Measurements from ENCODE around the gene RCAN2.

DNA sequence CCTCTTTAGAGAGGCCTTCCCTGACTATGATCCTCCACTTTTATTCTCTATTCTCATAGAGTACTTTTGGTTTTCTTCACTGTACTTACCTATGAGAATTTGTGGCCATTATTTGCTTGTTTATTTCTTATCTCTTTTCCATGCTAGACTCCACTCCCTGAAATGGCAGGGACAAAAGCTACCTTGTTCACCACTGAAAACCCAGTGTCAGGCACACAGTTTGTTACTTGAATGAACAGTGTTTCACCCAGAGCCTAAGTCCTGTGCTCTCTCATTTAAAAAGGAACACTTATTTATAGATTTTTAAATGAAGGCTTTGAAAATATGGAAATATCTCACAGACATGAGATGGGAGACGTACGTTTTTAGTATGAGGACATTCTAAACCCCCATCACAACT lies 272.8 kb downstream of the RCAN2 start:
- TF ChIP-seq POLR2A (IDR thresholded peaks at IDR 0.05), result no peak
- TF ChIP-seq, protein P1, sequence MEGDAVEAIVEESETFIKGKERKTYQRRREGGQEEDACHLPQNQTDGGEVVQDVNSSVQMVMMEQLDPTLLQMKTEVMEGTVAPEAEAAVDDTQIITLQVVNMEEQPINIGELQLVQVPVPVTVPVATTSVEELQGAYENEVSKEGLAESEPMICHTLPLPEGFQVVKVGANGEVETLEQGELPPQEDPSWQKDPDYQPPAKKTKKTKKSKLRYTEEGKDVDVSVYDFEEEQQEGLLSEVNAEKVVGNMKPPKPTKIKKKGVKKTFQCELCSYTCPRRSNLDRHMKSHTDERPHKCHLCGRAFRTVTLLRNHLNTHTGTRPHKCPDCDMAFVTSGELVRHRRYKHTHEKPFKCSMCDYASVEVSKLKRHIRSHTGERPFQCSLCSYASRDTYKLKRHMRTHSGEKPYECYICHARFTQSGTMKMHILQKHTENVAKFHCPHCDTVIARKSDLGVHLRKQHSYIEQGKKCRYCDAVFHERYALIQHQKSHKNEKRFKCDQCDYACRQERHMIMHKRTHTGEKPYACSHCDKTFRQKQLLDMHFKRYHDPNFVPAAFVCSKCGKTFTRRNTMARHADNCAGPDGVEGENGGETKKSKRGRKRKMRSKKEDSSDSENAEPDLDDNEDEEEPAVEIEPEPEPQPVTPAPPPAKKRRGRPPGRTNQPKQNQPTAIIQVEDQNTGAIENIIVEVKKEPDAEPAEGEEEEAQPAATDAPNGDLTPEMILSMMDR (IDR thresholded peaks at IDR 0.05), result no peak
